ENCODE measurements around the gene ERFE. TPM values are rescaled to one million over a fixed set of nuclear protein-coding genes. Genes with fewer than 3 reads are reported as not detected.

The ERFE gene
- total RNA-seq, 1 donor from 2014 or later = 0.85 TPM

DNA sequence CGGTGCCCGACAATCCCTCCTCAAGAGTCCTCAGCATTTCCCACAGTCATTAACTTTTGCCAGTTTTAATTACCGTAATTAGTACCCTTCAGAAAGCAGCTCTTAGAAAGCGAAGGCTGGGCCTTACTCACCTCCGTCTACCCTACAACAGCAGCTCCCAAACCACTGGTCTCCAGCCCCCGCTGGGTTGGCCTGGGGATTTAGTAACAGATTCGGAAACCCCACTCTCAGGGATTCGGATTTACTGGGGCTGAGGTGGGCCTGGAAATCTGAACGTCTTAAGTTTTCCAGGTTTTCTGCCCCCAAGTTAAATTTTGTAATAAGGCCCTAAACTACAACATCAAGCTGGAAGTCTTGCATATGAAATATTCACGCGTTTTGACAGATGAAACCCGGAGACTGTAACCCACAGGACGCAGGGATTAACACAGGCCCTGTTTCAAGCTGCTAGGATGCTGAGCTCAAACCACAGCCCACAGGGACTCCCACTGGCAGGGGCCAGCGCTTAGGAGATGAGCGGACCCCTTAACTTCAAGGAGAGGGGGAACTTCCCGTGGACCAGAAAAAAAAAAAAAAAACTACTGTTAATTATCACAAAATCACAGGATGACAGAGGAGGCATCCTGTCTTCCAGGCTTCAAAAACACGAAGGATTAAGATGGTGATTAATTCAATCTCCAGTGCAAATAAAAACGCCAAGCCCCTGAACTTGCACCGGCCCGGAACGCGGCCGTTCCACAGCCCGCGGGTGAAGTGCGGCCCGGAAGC is 43.7 kb downstream of the ERFE start:
- TF ChIP-seq, protein P1, sequence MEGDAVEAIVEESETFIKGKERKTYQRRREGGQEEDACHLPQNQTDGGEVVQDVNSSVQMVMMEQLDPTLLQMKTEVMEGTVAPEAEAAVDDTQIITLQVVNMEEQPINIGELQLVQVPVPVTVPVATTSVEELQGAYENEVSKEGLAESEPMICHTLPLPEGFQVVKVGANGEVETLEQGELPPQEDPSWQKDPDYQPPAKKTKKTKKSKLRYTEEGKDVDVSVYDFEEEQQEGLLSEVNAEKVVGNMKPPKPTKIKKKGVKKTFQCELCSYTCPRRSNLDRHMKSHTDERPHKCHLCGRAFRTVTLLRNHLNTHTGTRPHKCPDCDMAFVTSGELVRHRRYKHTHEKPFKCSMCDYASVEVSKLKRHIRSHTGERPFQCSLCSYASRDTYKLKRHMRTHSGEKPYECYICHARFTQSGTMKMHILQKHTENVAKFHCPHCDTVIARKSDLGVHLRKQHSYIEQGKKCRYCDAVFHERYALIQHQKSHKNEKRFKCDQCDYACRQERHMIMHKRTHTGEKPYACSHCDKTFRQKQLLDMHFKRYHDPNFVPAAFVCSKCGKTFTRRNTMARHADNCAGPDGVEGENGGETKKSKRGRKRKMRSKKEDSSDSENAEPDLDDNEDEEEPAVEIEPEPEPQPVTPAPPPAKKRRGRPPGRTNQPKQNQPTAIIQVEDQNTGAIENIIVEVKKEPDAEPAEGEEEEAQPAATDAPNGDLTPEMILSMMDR (IDR thresholded peaks at IDR 0.05; ENCODE audit: unreplicated experiment) = no peak
- Mint-ChIP-seq H3K9me3 (peaks cover 5% of the 10 kb centered on the region), H3K27ac (peak overlapping the region; percentile 87), H3K36me3 (no peaks in the 10 kb centered on the region), H3K27me3 (ENCODE audit: low read depth) (no peaks in the 10 kb centered on the region), H3K4me3 (peak overlapping the region; percentile 83), H3K4me1 (peaks cover 24% of the 10 kb centered on the region)
- DNase-seq (ENCODE audit: low spot score in 2 of 2, unreplicated experiment in 2 of 2) = no peak

GRCh38 chr2:238203094-238203972 is 44.6 kb downstream of the ERFE start, which contains the start of gene ILKAP:
Gene ILKAP (minus strand): TSS chr2:238203695. CDS start chr2:238203553, 142 bp downstream.
- H3K36me3 Mint-ChIP-seq = no peaks in the 10 kb centered on the region
- TF ChIP-seq, protein P1 (IDR thresholded peaks at IDR 0.05; ENCODE audit: unreplicated experiment) = no peak
- H3K4me3 Mint-ChIP-seq = peak within 1 kb of the TSS; percentile 83
- no peaks in the 10 kb centered on the region for H3K27me3 Mint-ChIP-seq (ENCODE audit: low read depth)
- H3K27ac Mint-ChIP-seq = peak within 1 kb of the TSS; percentile 90
- peak; percentile 89 to 91 for DNase-seq (ENCODE audit: low spot score in 2 of 2, unreplicated experiment in 2 of 2)
- H3K9me3 Mint-ChIP-seq = peaks cover 5% of the 10 kb centered on the region
- peaks cover 24% of the 10 kb centered on the region for H3K4me1 Mint-ChIP-seq

DNA sequence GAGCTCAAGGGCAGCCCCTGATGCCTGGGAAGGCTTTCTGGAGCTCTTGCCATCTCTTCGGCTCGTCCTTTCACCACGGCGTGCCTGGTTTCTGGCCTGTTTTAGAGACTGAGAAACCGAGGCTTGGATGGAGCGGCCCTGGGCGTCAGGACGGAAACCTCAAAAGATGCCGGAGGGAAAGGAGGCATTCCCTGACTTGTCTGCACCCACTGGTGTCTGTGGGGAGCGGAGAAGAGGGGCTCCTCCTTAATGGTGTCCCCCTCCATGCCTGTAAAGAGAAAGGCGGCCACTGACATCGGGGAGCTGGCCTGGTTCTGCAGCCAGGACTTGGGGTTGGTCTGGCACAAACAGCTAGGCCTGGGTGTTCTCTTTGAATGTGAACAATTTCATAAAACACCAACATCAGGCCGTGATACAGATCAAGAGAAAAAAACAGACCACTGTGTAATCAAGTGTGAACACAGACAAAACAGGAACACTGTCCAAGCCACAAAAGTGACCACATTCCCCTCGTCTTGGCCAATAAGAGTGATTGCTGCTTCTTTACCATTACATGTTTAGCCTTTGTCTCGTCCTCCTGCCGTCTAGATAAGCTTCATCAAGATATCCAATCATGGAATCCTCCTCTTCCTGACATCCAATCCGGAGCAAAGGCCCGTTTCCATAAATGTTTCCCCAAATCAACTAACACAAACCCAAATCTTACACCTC is 45.4 kb downstream of the ERFE start:
- H3K9me3 Mint-ChIP-seq = peaks cover 5% of the 10 kb centered on the region
- peak overlapping the region; percentile 90 for H3K27ac Mint-ChIP-seq
- no peaks in the 10 kb centered on the region for H3K27me3 Mint-ChIP-seq (ENCODE audit: low read depth)
- DNase-seq (ENCODE audit: low spot score in 2 of 2, unreplicated experiment in 2 of 2) = no peak
- TF ChIP-seq, protein P1 (IDR thresholded peaks at IDR 0.05; ENCODE audit: unreplicated experiment) = no peak
- peaks cover 24% of the 10 kb centered on the region for H3K4me1 Mint-ChIP-seq
- no peaks in the 10 kb centered on the region for H3K36me3 Mint-ChIP-seq
- H3K4me3 Mint-ChIP-seq = peak overlapping the region; percentile 75

GRCh38 chr2:238207006-238207405 is 48.2 kb downstream of the ERFE start:
- no peak for DNase-seq (ENCODE audit: low spot score in 2 of 2, unreplicated experiment in 2 of 2)
- H3K9me3 Mint-ChIP-seq = peaks cover 5% of the 10 kb centered on the region
- TF ChIP-seq, protein P1 (IDR thresholded peaks at IDR 0.05; ENCODE audit: unreplicated experiment) = no peak
- no peak overlapping the region for H3K27ac Mint-ChIP-seq
- H3K27me3 Mint-ChIP-seq (ENCODE audit: low read depth) = peaks cover 3% of the 10 kb centered on the region
- H3K4me1 Mint-ChIP-seq = peaks cover 8% of the 10 kb centered on the region
- H3K36me3 Mint-ChIP-seq = no peaks in the 10 kb centered on the region
- no peak overlapping the region for H3K4me3 Mint-ChIP-seq

GRCh38 chr2:238216651-238217184 is 57.9 kb downstream of the ERFE start:
- peaks cover 20% of the 10 kb centered on the region for H3K9me3 Mint-ChIP-seq
- no peak overlapping the region for H3K27ac Mint-ChIP-seq
- TF ChIP-seq, protein P1 (IDR thresholded peaks at IDR 0.05; ENCODE audit: unreplicated experiment) = no peak
- DNase-seq (ENCODE audit: low spot score in 2 of 2, unreplicated experiment in 2 of 2) = no peak
- peaks cover 18% of the 10 kb centered on the region for H3K27me3 Mint-ChIP-seq (ENCODE audit: low read depth)
- no peaks in the 10 kb centered on the region for H3K4me1 Mint-ChIP-seq
- no peaks in the 10 kb centered on the region for H3K36me3 Mint-ChIP-seq
- H3K4me3 Mint-ChIP-seq = no peak overlapping the region

All from mesothelial cell of epicardium (in vitro differentiated cells).